ENCODE data around the gene RHCE.
"Not testable (repeated sequence)": the region's sequence is repeated elsewhere in the genome, so short reads cannot be mapped to it uniquely, and the experiment has no call there.

RHCE gene

DNA sequence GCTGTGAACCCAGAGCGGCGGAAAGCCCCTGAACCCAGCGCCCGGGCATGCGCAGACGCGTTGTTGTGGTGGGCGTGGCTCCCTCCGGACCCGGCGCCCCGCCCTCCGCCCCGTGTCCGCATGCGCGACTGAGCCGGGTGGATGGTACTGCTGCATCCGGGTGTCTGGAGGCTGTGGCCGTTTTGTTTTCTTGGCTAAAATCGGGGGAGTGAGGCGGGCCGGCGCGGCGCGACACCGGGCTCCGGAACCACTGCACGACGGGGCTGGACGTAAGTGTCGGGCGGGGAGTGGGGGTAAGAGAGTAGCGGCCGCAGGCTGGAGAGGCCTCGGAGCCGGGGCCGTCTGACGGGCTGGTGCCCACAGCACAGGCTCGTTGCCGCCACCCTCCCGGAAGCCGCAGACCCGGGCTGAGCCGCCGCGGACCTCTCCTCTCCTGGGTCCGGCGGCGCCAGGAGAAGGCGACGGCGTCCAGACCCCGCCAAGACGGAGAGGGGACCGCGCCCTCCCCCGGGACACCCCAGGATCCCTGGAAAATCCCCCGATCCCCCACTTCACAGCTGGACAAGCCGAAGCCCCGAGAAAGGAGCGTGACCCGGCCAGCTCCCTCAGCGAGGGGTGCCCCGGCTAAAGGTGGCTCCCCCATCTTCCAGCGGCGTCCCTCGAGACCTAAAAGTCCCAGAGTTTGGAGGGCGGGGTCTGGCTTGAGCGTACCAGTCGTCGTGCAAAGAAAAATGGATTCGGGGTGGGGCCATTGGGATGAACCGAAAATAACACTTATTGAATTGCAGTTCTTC lies 82.2 kb downstream of the RHCE start, which contains the start of gene TMEM50A:
TSS of gene TMEM50A (plus strand) at position 147 of the 794 bp plus-strand sequence. CDS start 2,153 bp downstream, outside the sequence.
- POLR2A ChIA-PET = no interaction called here
- peak; percentile 92 for DNase-seq (ENCODE audit: extremely low spot score)
- CTCF ChIA-PET = no interaction called here
- TF ChIP-seq, protein P1, sequence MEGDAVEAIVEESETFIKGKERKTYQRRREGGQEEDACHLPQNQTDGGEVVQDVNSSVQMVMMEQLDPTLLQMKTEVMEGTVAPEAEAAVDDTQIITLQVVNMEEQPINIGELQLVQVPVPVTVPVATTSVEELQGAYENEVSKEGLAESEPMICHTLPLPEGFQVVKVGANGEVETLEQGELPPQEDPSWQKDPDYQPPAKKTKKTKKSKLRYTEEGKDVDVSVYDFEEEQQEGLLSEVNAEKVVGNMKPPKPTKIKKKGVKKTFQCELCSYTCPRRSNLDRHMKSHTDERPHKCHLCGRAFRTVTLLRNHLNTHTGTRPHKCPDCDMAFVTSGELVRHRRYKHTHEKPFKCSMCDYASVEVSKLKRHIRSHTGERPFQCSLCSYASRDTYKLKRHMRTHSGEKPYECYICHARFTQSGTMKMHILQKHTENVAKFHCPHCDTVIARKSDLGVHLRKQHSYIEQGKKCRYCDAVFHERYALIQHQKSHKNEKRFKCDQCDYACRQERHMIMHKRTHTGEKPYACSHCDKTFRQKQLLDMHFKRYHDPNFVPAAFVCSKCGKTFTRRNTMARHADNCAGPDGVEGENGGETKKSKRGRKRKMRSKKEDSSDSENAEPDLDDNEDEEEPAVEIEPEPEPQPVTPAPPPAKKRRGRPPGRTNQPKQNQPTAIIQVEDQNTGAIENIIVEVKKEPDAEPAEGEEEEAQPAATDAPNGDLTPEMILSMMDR (IDR thresholded peaks at IDR 0.05; ENCODE audit: control extremely low read depth, extremely low read depth, low read depth, missing control alignments) = no peak

DNA sequence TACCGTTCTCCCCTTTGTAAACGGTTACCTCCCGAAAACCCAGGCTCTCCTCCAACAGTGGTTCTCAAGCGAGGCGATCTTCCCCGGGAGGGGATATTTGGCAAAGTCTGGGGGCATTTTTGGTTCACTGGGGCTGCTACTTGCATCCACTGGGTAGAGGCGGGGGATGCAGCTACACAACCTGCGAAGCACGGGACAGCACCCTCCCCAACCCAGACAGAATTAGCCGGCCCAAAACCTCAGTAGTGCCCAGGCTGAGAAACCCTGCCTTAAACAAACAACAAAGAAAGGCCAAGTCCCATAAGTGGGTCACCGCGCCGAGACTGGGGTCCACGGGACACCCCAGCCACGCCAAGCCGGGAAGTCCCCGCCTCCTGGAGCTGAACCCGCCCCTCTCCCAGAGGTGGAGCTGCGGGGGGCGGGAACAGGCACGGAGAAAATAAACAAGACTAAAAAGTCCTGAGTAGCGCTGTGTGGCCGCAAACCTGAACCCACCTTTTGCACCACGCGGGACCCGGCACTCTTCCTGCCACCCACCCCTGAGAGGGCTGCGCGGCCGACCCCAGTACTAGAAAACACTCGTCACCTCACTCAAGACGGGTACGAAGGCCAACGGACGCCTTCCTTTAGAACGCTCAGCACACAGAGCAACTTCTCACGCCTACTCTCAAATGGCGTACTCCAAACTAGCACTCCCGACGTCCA lies 83.0 kb downstream of the RHCE start:
- DNase-seq (ENCODE audit: extremely low spot score); POLR2A ChIA-PET; CTCF ChIA-PET: not testable (repeated sequence)

DNA sequence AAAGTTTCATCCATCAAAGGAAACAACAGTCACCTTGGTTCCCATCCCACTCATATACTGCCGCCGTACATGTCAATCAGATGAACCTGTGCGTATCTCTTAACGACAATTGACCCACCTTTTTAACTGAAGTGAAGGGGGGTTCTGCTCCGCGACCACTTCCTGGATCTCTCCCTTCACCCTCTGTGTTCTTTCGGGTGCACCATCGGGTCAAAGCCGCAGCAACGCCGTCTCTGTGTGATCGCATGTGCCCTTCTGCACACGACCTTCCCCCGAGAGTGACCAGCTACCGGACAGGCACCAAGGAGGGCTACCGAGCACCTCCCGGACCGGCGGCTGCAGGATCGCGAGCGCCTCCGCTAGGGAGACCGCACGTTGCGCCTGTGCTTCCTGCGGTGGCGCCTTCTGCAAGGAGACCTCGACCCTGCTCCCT lies 83.7 kb downstream of the RHCE start:
- TF ChIP-seq, protein P1 (IDR thresholded peaks at IDR 0.05; ENCODE audit: control extremely low read depth, extremely low read depth, low read depth, missing control alignments) = peak; percentile 29
- DNase-seq (ENCODE audit: extremely low spot score); POLR2A ChIA-PET; CTCF ChIA-PET: not testable (repeated sequence)

DNA sequence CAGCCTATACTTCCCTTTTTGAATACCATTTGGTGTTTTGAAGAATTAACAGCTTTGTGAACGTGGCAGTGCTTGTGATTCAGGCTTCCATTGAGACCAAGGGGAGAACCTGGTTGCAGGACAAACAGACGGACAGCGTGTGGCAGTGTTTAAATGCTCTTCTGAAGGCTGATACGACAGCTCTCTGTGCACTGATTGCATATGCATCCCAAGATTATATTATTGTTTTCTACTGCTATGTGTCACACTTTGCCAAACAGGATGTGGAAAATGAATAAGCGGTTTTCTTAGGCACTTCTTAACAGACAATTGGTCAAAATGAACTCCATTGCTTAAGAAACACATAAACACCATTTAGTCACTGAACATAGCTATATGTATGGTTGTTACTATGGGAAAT lies 90.7 kb downstream of the RHCE start:
- CTCF ChIA-PET; DNase-seq (ENCODE audit: extremely low spot score); POLR2A ChIA-PET: not testable (repeated sequence)

DNA sequence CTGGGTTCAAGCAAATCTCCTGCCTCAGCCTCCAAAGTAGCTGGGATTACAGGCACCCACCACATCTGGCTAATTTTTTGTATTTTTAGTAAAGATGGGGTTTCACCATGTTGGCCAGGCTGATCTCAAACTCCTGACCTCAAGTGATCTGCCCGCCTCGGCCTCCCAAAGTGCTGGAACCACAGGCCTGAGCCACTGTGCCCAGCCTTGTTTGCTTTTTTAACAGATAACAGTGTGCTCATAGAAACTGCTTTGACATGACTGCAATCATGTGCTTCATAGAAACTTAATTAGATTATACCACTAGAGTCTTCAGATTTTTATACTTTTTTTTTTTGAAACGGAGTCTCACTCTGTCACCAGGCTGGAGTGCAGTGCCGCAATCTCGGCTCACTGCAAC lies 91.3 kb downstream of the RHCE start:
- CTCF ChIA-PET; POLR2A ChIA-PET; DNase-seq (ENCODE audit: extremely low spot score): not testable (repeated sequence)

DNA sequence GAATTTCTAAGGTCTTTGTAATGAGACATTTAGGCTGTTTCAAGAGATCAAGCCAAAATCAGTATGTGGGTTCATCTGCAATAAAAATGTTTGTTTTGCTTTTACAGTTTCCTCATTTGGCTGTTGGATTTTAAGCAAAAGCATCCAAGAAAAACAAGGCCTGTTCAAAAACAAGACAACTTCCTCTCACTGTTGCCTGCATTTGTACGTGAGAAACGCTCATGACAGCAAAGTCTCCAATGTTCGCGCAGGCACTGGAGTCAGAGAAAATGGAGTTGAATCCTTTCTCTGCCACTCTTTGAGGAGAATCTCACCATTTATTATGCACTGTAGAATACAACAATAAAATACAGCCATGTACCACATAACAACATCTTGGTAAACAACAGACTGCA lies 91.8 kb downstream of the RHCE start:
- DNase-seq (ENCODE audit: extremely low spot score); CTCF ChIA-PET; POLR2A ChIA-PET: not testable (repeated sequence)

DNA sequence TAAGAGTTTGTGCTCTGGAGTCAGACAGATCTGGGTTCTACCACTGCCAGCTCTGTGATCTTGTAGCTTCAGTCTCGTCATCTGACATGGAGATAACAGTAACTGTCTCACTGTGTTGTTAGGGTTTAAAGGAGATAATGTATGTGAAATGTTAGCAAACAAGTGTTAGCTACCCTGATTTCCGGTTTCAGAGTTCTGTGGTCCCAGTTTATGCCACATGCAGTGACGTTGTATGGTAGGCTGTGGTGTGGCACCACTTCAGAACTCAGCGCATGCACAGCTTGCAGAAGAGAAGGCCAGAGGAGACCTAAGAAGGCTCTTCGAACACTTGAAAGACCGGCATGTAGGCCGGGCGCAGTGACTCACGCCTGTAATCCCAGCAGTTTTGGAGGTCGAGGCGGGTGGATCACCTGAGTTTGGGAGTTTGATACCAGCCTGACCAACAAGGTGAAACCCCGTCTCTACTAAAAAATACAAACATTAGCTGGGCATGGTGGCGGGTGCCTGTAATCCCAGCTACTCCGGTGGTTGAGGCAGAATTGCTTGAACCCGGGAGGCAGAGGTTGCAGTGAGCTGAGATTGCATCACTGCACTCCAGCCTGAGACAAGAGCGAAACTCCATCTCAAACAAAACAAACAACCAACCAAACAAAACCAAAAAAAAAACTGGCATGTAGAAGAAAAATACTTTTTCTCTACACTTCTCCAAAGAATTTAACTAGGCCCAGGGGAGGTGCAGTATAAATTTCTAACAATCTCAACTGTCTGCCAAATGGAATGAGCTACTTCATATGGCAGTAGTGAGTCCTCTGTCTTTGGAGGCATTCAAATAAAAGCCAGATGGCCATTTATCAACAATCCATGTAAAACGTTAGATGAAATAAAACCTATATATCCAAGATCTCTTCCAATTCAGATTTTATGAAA lies 92.5 kb downstream of the RHCE start:
- POLR2A ChIA-PET; CTCF ChIA-PET; DNase-seq (ENCODE audit: extremely low spot score): not testable (repeated sequence)

DNA sequence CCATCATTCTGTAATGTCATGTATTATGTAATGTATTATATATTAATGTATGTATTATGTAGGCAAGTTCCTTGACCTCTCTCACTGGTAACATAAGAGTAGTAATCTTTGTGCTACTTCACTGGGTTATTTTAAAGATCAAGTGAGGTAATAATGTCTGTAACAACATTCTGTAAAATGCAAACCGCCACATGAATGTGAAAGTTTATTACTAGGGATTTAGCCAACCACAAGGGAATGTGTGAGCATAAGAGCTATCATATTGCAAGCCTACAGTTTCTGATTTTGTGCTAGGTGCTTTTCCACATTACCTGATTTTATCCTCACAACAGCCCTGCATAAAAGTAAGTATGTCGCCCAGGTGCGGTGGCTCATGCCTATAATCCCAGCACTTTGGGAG lies 96.2 kb downstream of the RHCE start:
- CTCF ChIA-PET; DNase-seq (ENCODE audit: extremely low spot score); POLR2A ChIA-PET: not testable (repeated sequence)

DNA sequence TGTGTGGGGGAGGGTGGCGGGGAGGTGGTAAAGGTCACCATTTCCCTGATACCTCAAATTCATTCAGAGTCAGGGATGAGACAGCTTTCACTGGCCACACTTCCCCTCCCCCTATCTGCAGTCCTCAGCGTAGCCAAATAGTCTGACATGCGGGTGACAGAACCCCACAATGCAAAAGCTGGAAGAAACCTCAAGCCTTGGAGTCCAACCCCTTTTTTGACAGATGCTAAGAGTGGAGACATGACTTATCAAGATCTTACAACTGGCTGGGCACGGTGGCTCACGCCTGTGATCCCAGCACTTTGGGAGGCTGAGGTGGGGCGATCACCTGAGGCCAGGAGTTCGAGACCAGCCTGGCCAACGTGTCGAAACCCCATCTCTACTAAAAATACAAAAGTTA lies 98.5 kb downstream of the RHCE start:
- CTCF ChIA-PET; DNase-seq (ENCODE audit: extremely low spot score); POLR2A ChIA-PET: not testable (repeated sequence)

DNA sequence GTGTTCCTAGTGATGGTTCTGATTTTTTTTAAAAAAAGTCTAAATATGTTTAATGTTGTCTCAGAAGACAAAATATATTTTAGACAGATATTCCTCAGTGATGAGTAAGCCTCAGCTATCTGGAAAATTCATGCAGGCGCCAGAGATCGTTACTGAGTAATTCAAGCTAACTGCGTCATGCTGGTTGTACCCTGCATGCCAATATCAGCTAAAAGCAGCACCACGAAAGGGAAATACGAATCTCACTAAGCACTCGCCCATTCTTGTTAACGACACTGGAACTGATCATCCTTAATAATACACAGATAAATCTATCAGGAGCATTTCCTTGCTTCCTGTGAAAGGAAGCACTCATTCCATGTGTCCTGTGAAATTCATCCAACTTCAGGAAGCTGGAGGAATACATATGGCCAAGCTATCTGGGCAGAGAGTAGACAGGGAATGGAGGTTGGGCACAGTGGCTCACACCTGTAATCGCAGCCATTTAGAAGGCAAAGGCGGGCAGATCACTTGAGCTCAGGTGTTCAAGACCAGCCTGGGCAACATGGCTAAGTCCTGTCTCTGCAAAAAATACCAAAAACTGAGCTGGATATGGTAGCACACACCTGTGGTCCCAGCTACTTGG lies 100.2 kb downstream of the RHCE start:
- POLR2A ChIA-PET; CTCF ChIA-PET; DNase-seq (ENCODE audit: extremely low spot score): not testable (repeated sequence)

DNA sequence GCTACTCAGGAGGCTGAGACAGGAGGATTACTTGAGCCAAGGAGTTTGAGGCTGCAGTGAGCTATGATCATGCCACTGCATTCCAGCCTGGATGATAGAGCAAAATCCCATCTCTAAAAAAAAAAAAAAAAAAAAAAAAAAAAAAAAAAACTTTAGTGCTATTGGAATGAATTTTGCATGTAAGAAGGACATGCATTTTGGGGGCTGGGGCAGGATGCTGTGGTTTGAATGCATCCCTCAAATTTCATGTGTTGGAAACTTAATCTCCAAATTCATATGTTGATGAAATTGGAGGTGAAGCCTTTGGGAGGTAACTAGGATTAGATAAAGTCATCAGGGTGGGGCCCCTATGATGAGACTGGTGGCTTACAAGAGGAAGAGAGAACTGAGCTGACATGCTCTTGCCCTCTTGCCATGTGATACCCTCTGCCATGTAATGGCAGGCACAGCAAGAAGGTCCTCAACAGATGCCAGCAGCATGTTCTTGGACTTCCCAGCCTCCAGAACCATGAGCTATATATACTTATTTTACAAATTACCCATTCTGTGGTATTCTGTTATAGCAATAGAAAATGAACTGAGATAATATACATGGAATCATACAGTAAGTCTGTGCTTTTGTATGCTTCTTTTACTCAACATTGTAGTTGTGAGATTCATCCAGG lies 107.7 kb downstream of the RHCE start:
- CTCF ChIA-PET; DNase-seq (ENCODE audit: extremely low spot score): not testable (repeated sequence)

More for the DNA sequence above, 107.7 kb downstream of the RHCE start:
- POLR2A ChIA-PET = not testable (repeated sequence)

Data from GM10248 (cell line).